ENCODE data around the gene TTC3. TPM values are rescaled to one million over a fixed set of nuclear protein-coding genes. Genes with fewer than 3 reads are reported as not detected.

The TTC3 gene, protein sequence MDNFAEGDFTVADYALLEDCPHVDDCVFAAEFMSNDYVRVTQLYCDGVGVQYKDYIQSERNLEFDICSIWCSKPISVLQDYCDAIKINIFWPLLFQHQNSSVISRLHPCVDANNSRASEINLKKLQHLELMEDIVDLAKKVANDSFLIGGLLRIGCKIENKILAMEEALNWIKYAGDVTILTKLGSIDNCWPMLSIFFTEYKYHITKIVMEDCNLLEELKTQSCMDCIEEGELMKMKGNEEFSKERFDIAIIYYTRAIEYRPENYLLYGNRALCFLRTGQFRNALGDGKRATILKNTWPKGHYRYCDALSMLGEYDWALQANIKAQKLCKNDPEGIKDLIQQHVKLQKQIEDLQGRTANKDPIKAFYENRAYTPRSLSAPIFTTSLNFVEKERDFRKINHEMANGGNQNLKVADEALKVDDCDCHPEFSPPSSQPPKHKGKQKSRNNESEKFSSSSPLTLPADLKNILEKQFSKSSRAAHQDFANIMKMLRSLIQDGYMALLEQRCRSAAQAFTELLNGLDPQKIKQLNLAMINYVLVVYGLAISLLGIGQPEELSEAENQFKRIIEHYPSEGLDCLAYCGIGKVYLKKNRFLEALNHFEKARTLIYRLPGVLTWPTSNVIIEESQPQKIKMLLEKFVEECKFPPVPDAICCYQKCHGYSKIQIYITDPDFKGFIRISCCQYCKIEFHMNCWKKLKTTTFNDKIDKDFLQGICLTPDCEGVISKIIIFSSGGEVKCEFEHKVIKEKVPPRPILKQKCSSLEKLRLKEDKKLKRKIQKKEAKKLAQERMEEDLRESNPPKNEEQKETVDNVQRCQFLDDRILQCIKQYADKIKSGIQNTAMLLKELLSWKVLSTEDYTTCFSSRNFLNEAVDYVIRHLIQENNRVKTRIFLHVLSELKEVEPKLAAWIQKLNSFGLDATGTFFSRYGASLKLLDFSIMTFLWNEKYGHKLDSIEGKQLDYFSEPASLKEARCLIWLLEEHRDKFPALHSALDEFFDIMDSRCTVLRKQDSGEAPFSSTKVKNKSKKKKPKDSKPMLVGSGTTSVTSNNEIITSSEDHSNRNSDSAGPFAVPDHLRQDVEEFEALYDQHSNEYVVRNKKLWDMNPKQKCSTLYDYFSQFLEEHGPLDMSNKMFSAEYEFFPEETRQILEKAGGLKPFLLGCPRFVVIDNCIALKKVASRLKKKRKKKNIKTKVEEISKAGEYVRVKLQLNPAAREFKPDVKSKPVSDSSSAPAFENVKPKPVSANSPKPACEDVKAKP (N-terminal part only)
- 64.9 and 93.9 TPM in 2 replicates for total RNA-seq

DNA sequence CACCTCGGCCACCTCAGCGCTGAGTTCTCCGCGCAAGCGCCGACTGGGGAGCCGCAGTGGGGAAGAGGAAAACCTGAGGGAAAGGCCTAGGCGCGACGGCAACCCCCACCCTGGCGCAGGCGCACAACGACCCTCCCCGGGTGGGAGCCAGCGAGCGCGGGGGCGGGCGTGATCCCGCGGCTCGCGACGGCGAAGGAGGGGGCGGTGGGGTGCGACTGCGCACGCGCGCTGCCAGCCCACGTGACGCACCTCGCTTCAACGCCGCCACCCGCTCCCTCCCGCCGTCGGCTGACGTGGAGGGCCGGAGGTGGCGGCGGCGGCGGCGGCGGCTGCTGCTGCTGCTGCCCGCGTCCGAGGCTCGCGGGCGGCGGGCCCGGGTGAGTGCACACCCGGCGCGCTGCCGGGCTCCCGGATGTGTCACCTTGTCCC lies at the start of gene TTC3, which contains the start of gene PIGP:
Gene TTC3, plus strand, starts transcription at position 267 of the 429 bp plus-strand sequence. CDS start 14,004 bp downstream, outside the sequence.
Gene PIGP, minus strand, starts transcription at position 84 of the 429 bp plus-strand sequence. CDS start 556 bp downstream, outside the sequence.

Other genes with a start within 250 kb of the TTC3 start
- gene HLCS, start 106.6 kb upstream of the TTC3 start, total RNA-seq: 13.0 and 23.1 TPM in 2 replicates
- 0.47 and 0.53 TPM in 2 replicates for gene RIPPLY3, start 66.6 kb upstream of the TTC3 start, total RNA-seq
- gene PIGP, start 183 bp upstream of the TTC3 start, total RNA-seq: 9.5 and 12.0 TPM in 2 replicates
- 35.2 and 52.1 TPM in 2 replicates for gene VPS26C, start 194.1 kb downstream of the TTC3 start, total RNA-seq

Measured in hair follicular keratinocyte (primary cell).